H1 (cell line): Measurements from ENCODE around the gene MORN5.

ENCODE experiments used
- CHD2 ChIP-seq: IDR thresholded peaks from 2 replicates; pipeline ENCODE4 v1.6.1; 2012; ENCODE audit warnings: low read length, improper control_type of control experiment
- CTCF ChIP-seq, 3 experiments: IDR thresholded peaks; 1 replicate in 2 of 3; 2 replicates in 1 of 3; pipeline versions ENCODE4 v1.5.1 to v1.6.1; 2011; ENCODE audit warnings: low read length in 3 of 3, mild to moderate bottlenecking in 3 of 3, inconsistent platforms in 2 of 3, low read depth in 1 of 3, moderate library complexity in 1 of 3; ENCODE audit not compliant: insufficient read depth in 1 of 3; ENCODE audit errors: control extremely low read depth in 1 of 3
- EP300 ChIP-seq, 2 experiments: IDR thresholded peaks; 1 replicate in 1 of 2; 2 replicates in 1 of 2; pipeline ENCODE4 v1.6.1; 2011 to 2012; ENCODE audit warnings: low read depth in 2 of 2, low read length in 2 of 2, mild to moderate bottlenecking in 2 of 2, borderline replicate concordance in 1 of 2, inconsistent platforms in 1 of 2, moderate library complexity in 1 of 2
- HDAC2 ChIP-seq, 2 experiments: fragments of 300-600 bp in 1 of 2; sonication (generic) in 1 of 2; IDR thresholded peaks; 2 replicates each; pipeline ENCODE4 v1.6.1; 2011 to 2012; ENCODE audit warnings: low read depth in 2 of 2, low read length in 2 of 2, mild to moderate bottlenecking in 2 of 2, moderate library complexity in 2 of 2, borderline replicate concordance in 1 of 2, inconsistent platforms in 1 of 2
- SP1 ChIP-seq: IDR thresholded peaks from 2 replicates; pipeline ENCODE4 v1.6.1; 2011; ENCODE audit warnings: low read depth, low read length
- TEAD4 ChIP-seq: IDR thresholded peaks from 2 replicates; pipeline ENCODE4 v1.6.1; 2012; ENCODE audit warnings: low read depth, low read length, inconsistent platforms, mixed read lengths

- TF ChIP-seq EP300 (IDR thresholded peaks at IDR 0.05; ENCODE audit: borderline replicate concordance in 1 of 2, low read depth in 2 of 2, low read length in 2 of 2) (no peak), HDAC2 (IDR thresholded peaks at IDR 0.05; ENCODE audit: borderline replicate concordance in 1 of 2, low read depth in 2 of 2, low read length in 2 of 2) (no peak), CTCF (IDR thresholded peaks at IDR 0.05; ENCODE audit: control extremely low read depth in 1 of 3, insufficient read depth in 1 of 3, low read depth in 1 of 3, low read length in 3 of 3) (no peak), SP1 (no peak), TEAD4 (no peak), CHD2 (no peak)
These were observed 29.7 kb upstream of the MORN5 start for GRCh38 chr9:122129969-122130368.
